ENCODE results near the gene STXBP1. TPM values are rescaled to one million over a fixed set of nuclear protein-coding genes. Genes with fewer than 3 reads are reported as not detected.

Gene STXBP1
- total RNA-seq, 2 donors from 2014 or later, result 32.2 to 47.6 TPM

DNA sequence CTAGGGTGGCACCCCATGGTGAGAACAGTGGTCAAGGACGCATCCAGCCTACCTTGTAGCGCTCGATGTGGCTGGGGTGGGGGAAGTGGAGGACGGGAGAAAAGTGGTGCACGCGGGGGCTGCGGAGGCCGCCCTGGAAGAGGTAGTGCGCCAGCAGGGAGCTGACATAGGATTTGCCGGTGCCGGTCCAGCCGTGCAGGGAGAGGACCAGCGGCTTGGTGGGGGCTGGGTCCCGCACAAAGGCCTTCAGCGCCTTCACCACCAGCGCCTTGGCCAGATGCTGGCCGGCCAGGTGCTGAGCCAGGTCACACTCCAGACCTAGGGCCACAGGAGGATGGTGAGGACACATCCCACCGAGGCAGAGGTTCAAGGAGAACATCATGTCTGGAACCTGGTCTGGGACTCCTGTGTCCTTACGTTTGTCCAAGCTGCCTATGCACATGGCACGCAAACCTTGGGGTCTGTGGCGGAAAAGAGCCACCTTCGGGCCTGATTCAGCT lies 122.2 kb downstream of the STXBP1 start:
- WGBS, result 41% methylated on average over 18 of the region's 22 CpGs
- Histone ChIP-seq H3K36me3 (peaks cover 0 to 11% of the 10 kb centered on the region in 2 donors), H3K9me3 (no peaks in the 10 kb centered on the region), H3K4me3 (peak overlapping the region; percentile 45 to 55), H3K4me1 (replicated peaks) (no peaks in the 10 kb centered on the region), H3K27me3 (replicated peaks; ENCODE audit: insufficient read depth) (no peaks in the 10 kb centered on the region), H3K27ac (peak overlapping the region; percentile 83 to 89)
- DNase-seq (ENCODE audit: low spot score), result no peak
- TF ChIP-seq POLR2A (IDR thresholded peaks at IDR 0.05), result no peak
- TF ChIP-seq, protein P1, sequence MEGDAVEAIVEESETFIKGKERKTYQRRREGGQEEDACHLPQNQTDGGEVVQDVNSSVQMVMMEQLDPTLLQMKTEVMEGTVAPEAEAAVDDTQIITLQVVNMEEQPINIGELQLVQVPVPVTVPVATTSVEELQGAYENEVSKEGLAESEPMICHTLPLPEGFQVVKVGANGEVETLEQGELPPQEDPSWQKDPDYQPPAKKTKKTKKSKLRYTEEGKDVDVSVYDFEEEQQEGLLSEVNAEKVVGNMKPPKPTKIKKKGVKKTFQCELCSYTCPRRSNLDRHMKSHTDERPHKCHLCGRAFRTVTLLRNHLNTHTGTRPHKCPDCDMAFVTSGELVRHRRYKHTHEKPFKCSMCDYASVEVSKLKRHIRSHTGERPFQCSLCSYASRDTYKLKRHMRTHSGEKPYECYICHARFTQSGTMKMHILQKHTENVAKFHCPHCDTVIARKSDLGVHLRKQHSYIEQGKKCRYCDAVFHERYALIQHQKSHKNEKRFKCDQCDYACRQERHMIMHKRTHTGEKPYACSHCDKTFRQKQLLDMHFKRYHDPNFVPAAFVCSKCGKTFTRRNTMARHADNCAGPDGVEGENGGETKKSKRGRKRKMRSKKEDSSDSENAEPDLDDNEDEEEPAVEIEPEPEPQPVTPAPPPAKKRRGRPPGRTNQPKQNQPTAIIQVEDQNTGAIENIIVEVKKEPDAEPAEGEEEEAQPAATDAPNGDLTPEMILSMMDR (IDR thresholded peaks at IDR 0.05), result no peak
- no peak for TF ChIP-seq POLR2AphosphoS5 (IDR thresholded peaks at IDR 0.05)
- intact Hi-C loops (cut with DNase I), result loop anchor here (2.0 to 5.0 kb wide), 3 partner anchors 143 to 227 kb away; no protein-coding TSS in a partner anchor

DNA sequence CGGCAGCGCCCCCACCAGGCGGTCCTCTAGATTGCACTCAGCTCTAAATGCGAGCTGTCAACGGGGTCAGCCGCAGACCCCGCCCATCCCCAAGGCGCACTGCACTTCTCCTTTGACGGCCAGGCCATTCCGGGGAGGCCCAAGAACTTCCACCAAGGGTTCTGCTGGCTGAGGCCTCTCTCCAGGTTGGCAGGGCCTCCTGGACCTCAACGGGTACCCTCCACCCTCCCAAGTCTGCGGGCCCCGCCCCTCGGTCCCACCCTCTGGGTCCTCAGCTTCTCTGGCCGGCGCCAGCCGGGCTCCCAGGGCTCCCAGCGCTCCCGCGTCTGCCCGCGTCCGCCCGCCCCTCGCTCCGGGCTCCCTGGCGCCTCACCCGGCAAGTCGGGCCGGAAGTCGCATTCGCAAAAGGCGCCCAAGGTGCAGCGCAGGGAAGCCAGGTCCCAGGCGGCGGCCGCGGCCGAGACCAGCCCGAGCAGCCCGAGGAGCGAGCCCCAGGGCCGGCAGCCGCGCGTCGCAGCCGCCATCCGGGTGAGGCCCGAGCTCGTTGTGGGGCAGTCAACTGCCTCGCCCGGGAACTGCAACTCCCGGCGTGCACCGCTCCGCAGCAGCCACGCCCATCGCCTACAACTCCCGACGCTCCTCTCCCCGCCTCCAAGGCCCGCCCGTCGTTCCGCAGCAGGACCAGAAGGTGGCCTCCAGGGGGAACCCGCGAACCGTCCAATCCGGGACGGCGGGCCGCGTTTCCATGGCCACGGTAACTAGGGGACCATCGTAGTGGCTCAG lies 122.9 kb downstream of the STXBP1 start, which contains the start of gene TOR2A:
TOR2A (minus strand) TSS at position 548 of the 783 bp plus-strand sequence; CDS start at position 524, 24 bp downstream.
- intact Hi-C loops (cut with DNase I), result loop anchor here (1.0 to 5.0 kb wide), 5 partner anchors 50 to 228 kb away; partner anchors contain the start of gene AK1
- H3K4me3 ChIP-seq, result peak within 1 kb of the TSS; percentile 45 to 55
- no peaks in the 10 kb centered on the region for H3K9me3 ChIP-seq
- H3K36me3 ChIP-seq, result peaks cover 0 to 11% of the 10 kb centered on the region in 2 donors
- no peaks in the 10 kb centered on the region for H3K4me1 ChIP-seq (replicated peaks)
- peak within 1 kb of the TSS; percentile 83 to 89 for H3K27ac ChIP-seq
- TF ChIP-seq POLR2A (IDR thresholded peaks at IDR 0.05) (peak; percentile 90), POLR2AphosphoS5 (IDR thresholded peaks at IDR 0.05) (peak; percentile 93)
- TF ChIP-seq, protein P1 (IDR thresholded peaks at IDR 0.05), result peak; percentile 89 to 100 (median 98)
- DNase-seq (ENCODE audit: low spot score), result peak; percentile 96
- WGBS, result under 1% methylated on average over 53 of the region's 76 CpGs
- no peaks in the 10 kb centered on the region for H3K27me3 ChIP-seq (replicated peaks; ENCODE audit: insufficient read depth)

DNA sequence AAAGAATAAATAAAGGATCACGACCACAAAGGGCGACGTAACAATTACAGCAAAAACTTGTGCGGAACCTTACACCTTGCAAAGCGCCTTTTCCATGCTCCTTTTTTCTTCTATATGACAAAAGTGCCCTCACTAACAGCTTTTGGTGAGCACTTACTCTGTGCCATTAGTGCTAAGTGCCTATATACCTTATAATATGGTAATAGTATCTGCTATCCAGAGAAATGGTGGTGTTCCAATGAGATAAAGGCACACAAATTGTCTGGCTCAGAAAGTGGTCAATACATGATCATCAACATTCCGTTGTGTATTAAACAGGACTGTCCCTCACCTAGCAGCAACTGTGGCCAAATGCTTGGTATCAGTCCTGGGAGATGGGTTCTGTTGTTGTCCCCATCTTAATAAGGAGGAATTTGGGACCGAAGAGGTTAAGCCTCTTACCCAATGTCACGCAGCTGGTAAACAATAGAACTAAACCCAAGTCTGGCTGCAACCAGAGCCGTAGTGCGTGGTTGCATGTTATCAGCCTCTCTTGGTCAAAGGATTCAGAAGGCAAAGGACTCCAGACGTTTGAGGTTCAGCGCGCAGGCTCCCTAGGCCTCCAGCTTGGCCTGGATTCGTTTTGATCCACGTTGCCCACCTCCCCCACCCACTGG lies 123.6 kb downstream of the STXBP1 start:
- TF ChIP-seq, protein P1 (IDR thresholded peaks at IDR 0.05), result no peak
- TF ChIP-seq POLR2A (IDR thresholded peaks at IDR 0.05) (no peak), POLR2AphosphoS5 (IDR thresholded peaks at IDR 0.05) (no peak)

DNA sequence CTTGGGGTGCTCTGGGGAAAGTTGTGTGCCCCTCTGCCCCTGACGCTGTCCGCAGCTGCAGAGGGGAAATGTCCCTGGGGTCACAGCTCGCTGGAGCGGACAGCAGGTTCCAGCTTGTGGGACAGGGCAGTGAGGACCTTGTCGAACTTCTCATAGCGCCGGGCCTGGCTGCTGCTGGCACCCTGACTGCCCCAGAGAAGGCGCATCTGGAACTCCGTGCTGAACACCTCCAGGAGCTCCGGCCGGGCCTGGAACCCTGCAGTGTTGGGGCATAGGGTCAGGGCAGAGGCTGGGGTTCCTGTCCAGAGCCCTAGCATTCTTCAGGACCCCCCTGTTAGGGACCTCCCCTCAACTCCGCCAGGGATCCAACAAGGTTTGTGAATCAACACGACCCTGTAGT lies 126.6 kb downstream of the STXBP1 start:
- TF ChIP-seq POLR2A (IDR thresholded peaks at IDR 0.05), result no peak
- no peak for TF ChIP-seq POLR2AphosphoS5 (IDR thresholded peaks at IDR 0.05)
- Histone ChIP-seq H3K27me3 (replicated peaks; ENCODE audit: insufficient read depth) (no peaks in the 10 kb centered on the region), H3K27ac (no peak overlapping the region), H3K9me3 (no peaks in the 10 kb centered on the region), H3K36me3 (no peaks in the 10 kb centered on the region), H3K4me1 (replicated peaks) (no peaks in the 10 kb centered on the region), H3K4me3 (no peak overlapping the region)
- DNase-seq (ENCODE audit: low spot score), result no peak
- intact Hi-C loops (cut with DNase I), result loop anchor here (5.0 kb wide), 1 partner anchor 139 kb away; the partner anchor contains the start of gene AK1
- 88% methylated on average over 13 of the region's 13 CpGs for WGBS

More for the DNA sequence above, 123.6 kb downstream of the STXBP1 start:
- DNase-seq (ENCODE audit: low spot score), result no peak
- no peak overlapping the region for H3K4me3 ChIP-seq
- H3K4me1 ChIP-seq (replicated peaks), result no peaks in the 10 kb centered on the region
- no peaks in the 10 kb centered on the region for H3K27me3 ChIP-seq (replicated peaks; ENCODE audit: insufficient read depth)
- WGBS, result 31% methylated on average over 15 of the region's 15 CpGs
- intact Hi-C loops (cut with DNase I), result loop anchor here (1.0 to 5.0 kb wide), 4 partner anchors 50 to 185 kb away; partner anchors contain the start of gene AK1
- H3K36me3 ChIP-seq, result peaks cover 0 to 11% of the 10 kb centered on the region in 2 donors
- H3K27ac ChIP-seq, result peak overlapping the region in 1 of 2 donors; percentile 89
- no peaks in the 10 kb centered on the region for H3K9me3 ChIP-seq
